Measurements from ENCODE around the gene CENPP.

CENPP gene

GRCh38 chr9:92325269-92325990, at the start of gene CENPP, which contains the start of gene NOL8:
Gene CENPP, plus strand, starts transcription at chr9:92325953.
Gene NOL8, minus strand, starts transcription at chr9:92325350. Its CDS starts 1,189 bp downstream, at chr9:92324161.
- DNase-seq, result peak; percentile 95

DNA sequence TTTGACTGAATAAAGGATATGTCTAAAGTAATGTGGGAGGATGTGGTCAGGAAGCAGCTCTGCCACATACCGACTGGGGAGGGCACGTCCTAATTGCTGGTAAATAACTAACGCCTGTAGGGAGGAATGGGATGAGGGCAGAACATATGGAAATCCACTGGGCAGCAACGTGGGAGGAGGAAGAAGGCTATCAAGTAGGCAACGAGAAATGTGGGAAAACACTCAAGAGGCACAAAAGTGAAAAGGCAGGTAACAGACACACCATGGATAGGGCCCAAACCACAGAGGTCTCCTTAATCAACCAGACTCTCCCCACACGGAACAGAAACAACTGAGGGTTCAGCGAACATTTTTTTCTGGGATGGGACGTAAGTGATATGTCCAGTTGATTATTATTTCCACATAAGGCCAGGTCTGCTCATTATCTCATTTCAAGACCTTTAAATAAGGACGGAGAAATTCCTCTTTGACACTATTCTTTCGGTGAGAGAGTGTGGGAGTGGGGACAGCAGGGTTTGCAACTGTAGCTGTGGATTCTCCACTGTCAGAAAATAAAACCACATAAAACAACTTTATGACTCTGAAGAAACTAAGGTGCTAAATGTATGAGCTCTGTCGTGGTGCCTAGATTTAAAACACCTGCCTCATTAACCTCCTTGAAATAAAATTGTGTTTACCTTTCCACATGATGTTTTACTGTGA, 49.3 kb upstream of the CENPP start:
- no peak for DNase-seq

- DNase-seq, result no peak
Measured at GRCh38 chr9:92278110-92278509, 47.6 kb upstream of the CENPP start.

- no peak for DNase-seq
Measured at GRCh38 chr9:92279302-92279701, 46.5 kb upstream of the CENPP start.

GRCh38 chr9:92289708-92290390, 35.9 kb upstream of the CENPP start:
- DNase-seq, result no peak

DNA sequence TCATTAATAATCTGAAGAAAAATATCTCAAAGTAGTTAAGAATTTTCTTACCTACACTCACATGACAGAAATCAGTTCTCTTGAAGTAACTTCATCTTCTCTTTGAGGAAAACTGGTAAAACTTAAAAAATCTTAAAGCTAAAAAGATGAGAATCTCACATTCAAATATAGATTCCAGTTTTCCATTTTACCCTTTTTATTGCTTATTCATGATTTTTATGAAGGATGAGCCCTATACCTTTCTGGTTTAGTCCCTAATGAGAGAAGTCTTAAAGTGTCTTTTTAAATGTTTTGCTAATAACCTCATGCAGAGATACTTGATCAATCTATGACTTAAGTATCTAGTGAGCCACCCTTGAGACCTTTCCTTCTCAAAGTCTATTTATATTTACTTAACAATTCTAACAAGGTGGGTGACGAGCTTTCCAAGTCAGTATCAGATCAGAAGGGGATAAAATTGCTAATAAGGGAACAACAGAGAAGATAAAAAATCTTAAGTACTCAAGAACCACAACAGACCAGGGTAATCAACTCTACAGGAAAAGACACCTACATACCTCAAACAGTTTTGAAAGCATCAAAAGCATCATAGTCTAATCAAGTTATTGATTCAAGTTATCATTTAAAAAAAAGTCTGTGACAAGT, 34.8 kb upstream of the CENPP start:
- no peak for DNase-seq

DNA sequence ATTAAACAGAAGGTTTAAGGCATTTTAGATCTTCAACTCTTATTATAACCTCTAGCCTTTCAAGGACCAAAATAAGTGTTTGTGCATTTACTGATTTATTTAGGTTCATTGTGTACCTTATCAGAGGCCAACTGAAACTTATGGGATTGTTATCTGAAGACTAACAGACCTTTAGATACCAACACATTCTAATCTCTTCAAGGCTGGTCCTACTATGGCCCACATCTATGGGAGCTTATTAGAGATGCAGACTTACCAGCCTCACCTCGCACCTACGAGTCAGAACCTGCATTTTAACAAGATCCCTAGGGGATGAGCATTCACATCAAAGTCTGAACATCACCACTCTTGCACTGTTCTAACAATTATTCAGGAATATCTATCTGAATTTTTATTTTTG, 34.2 kb upstream of the CENPP start:
- DNase-seq, result no peak

- no peak for DNase-seq
Measured at GRCh38 chr9:92292338-92293074, 33.2 kb upstream of the CENPP start.

GRCh38 chr9:92293075-92293354, 32.7 kb upstream of the CENPP start:
- no peak for DNase-seq

DNA sequence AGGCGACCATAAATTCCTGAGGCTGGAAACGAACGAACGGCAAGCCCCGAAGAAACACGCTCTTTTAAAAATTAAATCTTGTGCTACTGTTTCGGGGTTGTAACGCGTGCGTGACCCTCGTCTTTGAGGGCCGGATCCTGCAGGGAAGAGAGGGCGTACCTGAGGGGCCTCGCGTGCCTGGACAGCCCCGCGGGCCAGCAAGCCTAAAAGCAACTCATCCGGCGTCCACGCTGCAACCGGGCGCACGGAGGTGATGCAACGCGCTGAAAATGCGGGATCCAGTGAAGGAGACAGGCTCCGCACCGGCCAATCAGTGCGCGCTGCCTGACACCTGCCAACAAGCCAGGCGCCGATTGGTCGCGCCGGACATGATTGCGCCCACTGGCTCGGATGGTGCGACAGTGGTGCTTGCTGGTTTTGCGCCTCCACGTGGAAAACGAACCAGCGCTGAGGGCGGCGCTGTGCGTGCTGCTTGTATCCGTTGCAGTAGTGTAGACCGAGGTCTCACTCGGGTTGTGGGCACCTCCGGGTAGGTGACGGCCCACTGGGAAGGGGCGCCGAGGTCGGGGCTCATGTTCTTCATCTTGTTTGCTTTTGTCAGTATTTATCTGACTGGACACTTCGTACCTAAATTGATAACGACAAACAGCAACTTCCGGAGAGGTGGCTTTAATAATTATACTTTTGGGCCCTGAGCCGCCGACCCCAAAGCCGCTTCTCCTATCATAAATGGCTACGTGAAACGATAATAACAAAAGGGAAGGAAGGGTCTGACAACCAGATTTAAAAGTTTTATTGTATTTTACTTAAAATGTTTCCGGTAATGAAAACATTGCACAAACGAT, 32.1 kb upstream of the CENPP start, which contains the start of gene IARS1:
TSS of gene IARS1 (minus strand) at position 246 of the 845 bp plus-strand sequence. CDS start 4,278 bp downstream, outside the sequence.
- peak; percentile 92 for DNase-seq

DNA sequence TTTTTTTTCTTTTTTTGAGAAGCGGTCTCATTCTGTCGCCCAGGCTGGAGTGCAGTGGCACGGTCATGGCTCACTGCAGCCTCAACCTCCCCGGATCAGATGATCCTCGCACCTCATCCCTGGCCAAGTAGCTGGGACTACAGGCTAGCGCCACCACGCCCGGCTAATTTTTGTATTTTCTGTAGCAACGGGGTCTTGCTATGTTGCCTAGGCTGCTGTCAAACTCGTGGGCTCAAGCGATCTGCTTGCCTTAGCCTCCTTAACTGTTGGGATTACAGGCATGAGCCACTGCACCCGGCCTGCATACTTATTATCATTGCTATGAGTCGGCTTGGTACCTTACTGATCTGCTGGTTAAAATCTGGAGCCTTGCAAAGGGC, 31.5 kb upstream of the CENPP start:
- DNase-seq, result no peak

DNA sequence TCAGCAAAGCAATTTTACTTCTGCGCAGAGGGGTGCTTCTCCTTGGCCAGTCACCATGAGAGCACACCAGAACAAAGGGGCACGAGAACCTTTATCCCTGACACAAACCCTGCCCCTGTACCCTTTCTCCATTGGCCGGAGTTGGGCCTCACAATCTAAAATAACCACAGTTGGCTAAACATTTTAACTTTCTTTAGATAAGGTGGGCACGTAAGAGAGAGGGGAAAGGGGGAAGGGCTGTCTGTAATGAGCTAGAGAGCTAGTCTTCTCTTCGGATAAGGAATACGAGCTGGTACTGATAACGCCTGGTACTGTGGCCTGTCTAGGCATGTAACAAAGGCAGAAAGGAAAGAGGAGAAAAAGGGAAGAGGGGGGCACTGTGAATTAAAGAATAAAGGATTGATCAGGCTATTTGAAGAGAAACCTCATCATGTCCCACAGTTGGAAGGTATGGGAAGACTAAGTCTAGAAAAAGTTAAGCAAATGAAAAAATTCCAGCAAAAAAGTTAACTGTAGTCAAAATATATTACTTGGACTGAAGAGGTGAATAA, 30.4 kb upstream of the CENPP start:
- DNase-seq, result no peak

GRCh38 chr9:92295827-92296258, 29.9 kb upstream of the CENPP start:
- peak; percentile 42 for DNase-seq

DNA sequence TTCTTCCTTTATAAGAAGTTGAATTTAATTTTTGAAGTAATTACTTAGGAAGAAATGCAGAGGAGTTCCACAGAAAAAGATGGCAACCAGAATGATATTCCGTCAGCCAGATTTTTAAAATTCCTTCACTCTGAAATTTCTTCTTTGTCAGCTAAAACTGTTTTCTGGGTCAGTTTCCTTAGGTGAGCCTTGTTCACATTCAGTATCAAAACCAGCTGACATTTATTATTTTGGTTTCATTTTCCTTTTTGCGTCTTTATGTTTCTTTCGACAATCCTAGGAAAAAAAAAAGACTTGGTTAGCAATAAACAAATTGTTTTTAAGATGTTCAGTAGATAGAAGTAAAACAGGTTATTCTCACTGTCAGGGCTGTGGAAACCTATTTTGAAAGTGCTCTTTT, 28.1 kb upstream of the CENPP start:
- no peak for DNase-seq

DNA sequence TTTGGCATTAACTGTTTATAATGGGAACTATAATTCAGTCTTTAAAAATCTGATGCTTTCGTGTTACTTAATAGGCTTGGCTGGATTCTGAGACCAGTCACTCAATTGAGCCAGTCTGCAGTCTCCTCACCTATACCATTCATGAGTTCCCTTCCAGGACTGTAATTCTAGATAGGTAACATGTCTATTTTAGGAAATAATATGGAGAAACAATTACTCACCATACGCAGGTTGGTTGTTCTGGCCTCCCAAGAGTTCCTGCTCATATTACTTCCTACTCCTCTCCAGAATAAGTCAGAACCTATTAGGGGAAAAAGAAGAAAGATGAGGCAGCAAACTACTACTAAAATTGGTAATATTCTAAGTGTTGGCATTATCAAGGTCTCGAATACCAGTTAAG, 27.7 kb upstream of the CENPP start:
- DNase-seq, result no peak

- no peak for DNase-seq
Measured at GRCh38 chr9:92299116-92299515, 26.6 kb upstream of the CENPP start.

DNA sequence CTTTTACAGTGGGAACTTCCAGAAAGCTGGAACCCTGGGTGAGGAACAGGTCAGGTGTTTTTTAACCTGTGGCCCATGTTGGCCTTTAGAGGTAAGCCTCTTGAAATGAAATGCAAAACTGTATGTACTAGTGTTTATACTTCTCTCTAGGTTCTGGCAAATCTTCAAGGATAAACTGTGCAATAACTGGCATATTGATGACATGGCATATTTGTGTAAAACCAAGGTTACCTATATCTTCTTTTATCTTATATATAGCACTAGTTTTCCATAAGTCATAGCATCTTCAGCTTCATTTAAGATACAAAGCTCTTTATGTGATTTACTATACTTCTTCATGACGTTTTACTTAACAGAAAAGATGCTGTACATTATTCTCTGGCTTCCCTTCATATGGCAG, 24.8 kb upstream of the CENPP start:
- DNase-seq, result no peak

DNA sequence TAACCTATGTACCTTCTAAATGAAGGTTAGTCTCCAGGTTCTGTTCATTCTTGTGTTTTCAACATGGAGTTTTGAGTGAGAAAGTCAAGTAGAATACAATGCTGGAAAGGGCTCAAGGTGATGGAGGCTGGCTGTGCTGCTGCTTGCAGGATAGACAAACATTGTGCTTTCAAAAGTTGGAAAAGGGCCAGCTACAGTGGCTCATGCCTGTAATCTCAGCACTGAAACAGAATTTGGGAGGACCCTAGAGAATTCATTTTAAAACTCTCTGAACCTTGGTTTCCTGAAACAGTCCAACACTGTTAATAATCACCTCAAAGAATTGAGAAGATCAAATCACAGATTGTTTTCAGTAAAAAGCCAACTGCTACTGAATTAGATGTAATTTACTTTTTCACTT, 16.9 kb upstream of the CENPP start:
- no peak for DNase-seq

DNA sequence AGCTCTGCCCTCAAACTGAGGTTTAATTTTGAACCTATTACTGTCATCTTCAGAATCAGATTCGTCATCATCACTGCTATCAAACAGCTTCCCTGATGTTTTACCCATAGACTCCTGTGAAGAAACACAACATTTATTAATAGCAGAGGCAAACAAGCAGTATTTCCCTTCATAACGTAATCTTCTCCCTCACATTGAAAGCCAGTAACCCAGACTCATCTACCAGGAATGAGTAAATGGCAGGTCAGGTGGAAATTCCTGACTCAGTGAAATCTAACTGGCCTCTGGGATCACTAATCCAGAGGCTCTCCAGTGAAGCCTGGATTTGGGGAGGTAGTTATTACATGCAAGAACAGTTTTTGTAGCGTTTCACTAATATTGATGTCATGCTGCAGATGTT, 15.2 kb upstream of the CENPP start:
- DNase-seq, result no peak

- no peak for DNase-seq
Measured at GRCh38 chr9:92312887-92313623, 12.7 kb upstream of the CENPP start.

DNA sequence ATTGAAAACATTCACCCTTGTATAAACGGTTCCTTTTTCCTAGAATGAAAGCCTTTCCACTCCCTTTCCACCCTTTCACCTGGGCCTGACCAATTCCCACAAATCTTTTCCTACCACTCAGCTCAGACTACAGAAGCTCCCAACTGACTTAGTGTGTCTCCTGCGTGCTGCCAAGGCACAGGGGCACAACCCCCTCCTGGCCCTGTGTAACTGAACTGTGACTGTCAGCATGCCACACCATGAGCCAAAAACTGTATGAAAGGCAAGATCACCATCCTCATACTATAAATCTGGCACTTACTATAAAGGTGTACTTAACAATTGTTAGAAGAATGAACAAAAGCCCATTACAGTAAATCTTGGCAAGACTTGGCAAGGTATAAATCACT, 12.1 kb upstream of the CENPP start:
- DNase-seq, result no peak

Data from NCI-H510A treated with DMSO at 0.1 percent for 48 hours (cell line).